HG02588 (cell line): ENCODE measurements around the gene CRTC3.
"Not testable (repeated sequence)": the region's sequence is repeated elsewhere in the genome, so short reads cannot be mapped to it uniquely, and the experiment has no call there.

Source experiments
- ATAC-seq: cut with Tn5 transposase; IDR thresholded peaks from one replicate; pipeline ENCODE4 v1.9.1; 2021; ENCODE audit warnings: mild to moderate bottlenecking, moderate library complexity; ENCODE audit not compliant: unreplicated experiment

Gene CRTC3

GRCh38 chr15:90667073-90667754 is 137.5 kb downstream of the CRTC3 start:
- no peak for ATAC-seq

GRCh38 chr15:90667755-90668345 is 138.1 kb downstream of the CRTC3 start:
- ATAC-seq, result not testable (repeated sequence)

GRCh38 chr15:90670631-90671030 is 140.9 kb downstream of the CRTC3 start:
- not testable (repeated sequence) for ATAC-seq

- ATAC-seq, result no peak
Measured at GRCh38 chr15:90671216-90671615, 141.5 kb downstream of the CRTC3 start.

- not testable (repeated sequence) for ATAC-seq
Measured at GRCh38 chr15:90673357-90673756, 143.6 kb downstream of the CRTC3 start.

GRCh38 chr15:90674476-90674875 is 144.8 kb downstream of the CRTC3 start:
- no peak for ATAC-seq

- ATAC-seq, result no peak
Measured at GRCh38 chr15:90675464-90675863, 145.7 kb downstream of the CRTC3 start.

GRCh38 chr15:90677807-90678790 is 148.4 kb downstream of the CRTC3 start:
- no peak for ATAC-seq

- ATAC-seq, result no peak
Measured at GRCh38 chr15:90679959-90680358, 150.2 kb downstream of the CRTC3 start.

GRCh38 chr15:90680371-90680935 is 150.7 kb downstream of the CRTC3 start:
- no peak for ATAC-seq

GRCh38 chr15:90681056-90681455 is 151.3 kb downstream of the CRTC3 start:
- no peak for ATAC-seq

- no peak for ATAC-seq
Measured at GRCh38 chr15:90681480-90681879, 151.8 kb downstream of the CRTC3 start.

- ATAC-seq, result no peak
Measured at GRCh38 chr15:90683371-90683770, 153.6 kb downstream of the CRTC3 start.

GRCh38 chr15:90683876-90684275 is 154.2 kb downstream of the CRTC3 start:
- no peak for ATAC-seq

GRCh38 chr15:90684281-90684680 is 154.6 kb downstream of the CRTC3 start:
- no peak for ATAC-seq

- ATAC-seq, result peak; percentile 16
Measured at GRCh38 chr15:90685591-90686434, 156.1 kb downstream of the CRTC3 start.

- peak; percentile 73 for ATAC-seq
Measured at GRCh38 chr15:90686435-90687218, 156.9 kb downstream of the CRTC3 start.

- ATAC-seq, result not testable (repeated sequence)
Measured at GRCh38 chr15:90689326-90689961, 159.7 kb downstream of the CRTC3 start.

GRCh38 chr15:90690585-90690984 is 160.9 kb downstream of the CRTC3 start:
- ATAC-seq, result no peak
